Endothelial cell of umbilical vein (primary cell): ENCODE results near the gene DHTKD1. TPM values are rescaled to one million over a fixed set of nuclear protein-coding genes. Genes with fewer than 3 reads are reported as not detected.

Experiments used
- BruUV-seq: library from RNA; stranded (reverse); fragments of 400-500 nt; replicated peaks from 2 replicates; lab custom pipeline; 2021; lab: Mats Ljungman, UMichigan
- CTCF ChIA-PET: fragments of 300-600, 350-600 bp; sonication (Branson Sonifier 250); formaldehyde crosslinking; loops from one replicate; lab custom pipeline; 2021; ENCODE audit warnings: antibody characterized with exemption, inconsistent platforms; lab: Charles Lee
- POLR2A ChIA-PET: fragments of 300-600, 350-600 bp; sonication (Branson Sonifier 250); formaldehyde crosslinking; loops from one replicate; lab custom pipeline; 2021; ENCODE audit warnings: antibody characterized with exemption, inconsistent platforms; lab: Charles Lee
- DNase-seq: peaks from one replicate; pipeline ENCODE4 v3.0.0-alpha.2; 2011; ENCODE audit warnings: low read depth, low spot score
- FAIRE-seq: peaks from 2 replicates; lab custom pipeline; 2011; peaks lifted over from hg19 to GRCh38; lab: Jason Lieb, UNC
- H2AFZ ChIP-seq: 2 replicates; pipeline ENCODE4 v1.6.0; 2012; ENCODE audit warnings: low read depth, low read length, control low read depth, inconsistent platforms
- H3K27ac ChIP-seq: 2 replicates; pipeline ENCODE4 v1.5.1; 2011; ENCODE audit warnings: low read depth, mild to moderate bottlenecking, control low read depth, low read length, moderate library complexity; ENCODE audit not compliant: insufficient read depth
- H3K27me3 ChIP-seq, 2 experiments: 2 replicates each; pipeline versions ENCODE4 v1.6.0 to v1.6.1; 2011; ENCODE audit warnings: low read length in 2 of 2, mixed read lengths in 1 of 2; ENCODE audit not compliant: control insufficient read depth in 2 of 2, insufficient read depth in 2 of 2
- H3K36me3 ChIP-seq, 2 experiments: 2 replicates in 1 of 2; 3 replicates in 1 of 2; pipeline ENCODE4 v1.5.1; 2011; ENCODE audit warnings: low read length in 2 of 2, mild to moderate bottlenecking in 1 of 2, moderate library complexity in 1 of 2; ENCODE audit not compliant: control insufficient read depth in 2 of 2, insufficient read depth in 2 of 2; ENCODE audit errors: extremely low read depth in 1 of 2
- H3K4me1 ChIP-seq: 3 replicates; pipeline ENCODE4 v1.5.1; 2011; ENCODE audit warnings: mild to moderate bottlenecking, low read length; ENCODE audit not compliant: control insufficient read depth, insufficient read depth; ENCODE audit errors: extremely low read depth
- H3K4me2 ChIP-seq: 2 replicates; pipeline ENCODE4 v1.6.1; 2011; ENCODE audit warnings: low read length, control low read depth, mixed read lengths; ENCODE audit not compliant: insufficient read depth
- H3K4me3 ChIP-seq, 3 experiments: fragments of 200-600 bp in 1 of 3; sonication (generic), shearing (Covaris generic) in 1 of 3; replicated peaks in 1 of 3; 2 replicates each; pipeline ENCODE4 v1.5.1; 2011 to 2016; ENCODE audit warnings: control low read depth in 3 of 3, low read length in 3 of 3, mild to moderate bottlenecking in 2 of 3, inconsistent platforms in 1 of 3, low read depth in 1 of 3, moderate library complexity in 1 of 3; ENCODE audit not compliant: insufficient read depth in 1 of 3
- H3K79me2 ChIP-seq: 2 replicates; pipeline ENCODE4 v1.6.0; 2012; ENCODE audit warnings: low read length, inconsistent platforms; ENCODE audit not compliant: control insufficient read depth, insufficient read depth
- H3K9ac ChIP-seq: replicated peaks from 2 replicates; pipeline ENCODE3; 2011; ENCODE audit warnings: low read length, control low read depth; ENCODE audit not compliant: insufficient read depth; ENCODE audit errors: extremely low read depth
- H3K9me1 ChIP-seq: replicated peaks from 3 replicates; pipeline ENCODE4 v1.6.0; 2011; ENCODE audit warnings: mild to moderate bottlenecking, low read length; ENCODE audit not compliant: control insufficient read depth, insufficient read depth; ENCODE audit errors: extremely low read depth
- H3K9me3 ChIP-seq: replicated peaks from 2 replicates; pipeline ENCODE4 v1.5.1; 2012; ENCODE audit warnings: low read length, inconsistent platforms; ENCODE audit not compliant: control insufficient read depth, insufficient read depth
- H4K20me1 ChIP-seq: replicated peaks from 2 replicates; pipeline ENCODE3; 2011; ENCODE audit warnings: mild to moderate bottlenecking, low read length; ENCODE audit not compliant: control insufficient read depth, insufficient read depth; ENCODE audit errors: extremely low read depth
- CTCF ChIP-seq, 2 donors: IDR thresholded peaks; 1 replicate in 1 of 2; 2 replicates in 1 of 2; pipeline ENCODE4 v1.5.1; 2011; ENCODE audit warnings: low read length in 2 of 2, mild to moderate bottlenecking in 2 of 2, moderate library complexity in 2 of 2, control low read depth in 1 of 2, inconsistent platforms in 1 of 2, low read depth in 1 of 2; ENCODE audit not compliant: insufficient read depth in 1 of 2; ENCODE audit errors: extremely low read depth in 1 of 2
- EZH2 ChIP-seq: IDR thresholded peaks from 2 replicates; pipeline ENCODE4 v1.6.1; 2012; ENCODE audit warnings: borderline replicate concordance, low read depth, mild to moderate bottlenecking, moderate library complexity, low read length, inconsistent platforms; ENCODE audit not compliant: severe bottlenecking
- FOS ChIP-seq: IDR thresholded peaks from 2 replicates; pipeline ENCODE4 v1.6.1; 2011; ENCODE audit warnings: mild to moderate bottlenecking, low read length, moderate library complexity, borderline replicate concordance; ENCODE audit not compliant: insufficient read depth
- GATA2 ChIP-seq: IDR thresholded peaks from 2 replicates; pipeline ENCODE4 v1.7.0; 2011; ENCODE audit warnings: low read depth, mild to moderate bottlenecking, moderate library complexity, mixed read lengths, low read length; ENCODE audit not compliant: insufficient read length, insufficient read depth
- JUN ChIP-seq: IDR thresholded peaks from 2 replicates; pipeline ENCODE4 v1.6.1; 2011; ENCODE audit warnings: borderline replicate concordance, low read depth; ENCODE audit not compliant: insufficient read length, insufficient read depth
- MAX ChIP-seq: IDR thresholded peaks from 2 replicates; pipeline ENCODE4 v1.6.1; 2011; ENCODE audit not compliant: insufficient read depth, insufficient read length
- MYC ChIP-seq: IDR thresholded peaks from one replicate; pipeline ENCODE4 v1.6.1; 2011; ENCODE audit warnings: mild to moderate bottlenecking, low read depth, low read length
- POLR2A ChIP-seq: IDR thresholded peaks from 2 replicates; pipeline ENCODE4 v1.6.1; 2012; ENCODE audit warnings: low read depth, mild to moderate bottlenecking, control low read depth, low read length
- POLR2AphosphoS5 ChIP-seq: IDR thresholded peaks from 2 replicates; pipeline ENCODE4 v1.6.1; 2012; ENCODE audit warnings: low read depth, mild to moderate bottlenecking, control low read depth, low read length, moderate library complexity; ENCODE audit not compliant: insufficient read depth
- dilution Hi-C: fragments of 300-500 bp; cut with MboI; formaldehyde crosslinking; loops from one replicate; pipeline ENCODE4 v1.15.0; 2019; ENCODE audit warnings: low sequenced_read_pairs; ENCODE audit not compliant: extremely low pct_ligation_motif_present
- intact Hi-C: fragments of 100-400 bp; cut with micrococcal nuclease; formaldehyde crosslinking; loops from one replicate; pipeline ENCODE4 v1.10.0; 2022
- polyA plus RNA-seq, 4 experiments: library from polyadenylated mRNA; depleted of rRNA in 3 of 4; stranded (reverse) in 3 of 4; unstranded in 1 of 4; fragments of >200 nt; gene quantifications; 2 replicates each; pipeline versions ENCODE4 v1.2.1 to v1.2.3, GENCODE V29; 2011 to 2012; ENCODE audit warnings: missing spikeins in 1 of 4
- total RNA-seq: library from RNA; stranded (reverse); gene quantifications from 2 replicates; pipeline ENCODE4 v1.2.3, GENCODE V29; 2021

Gene DHTKD1
- total and polyA plus RNA-seq, 2 donors (not counting 3 experiments of a cell fraction or from before 2014, with no cell fraction given), result 15.3 to 22.9 TPM

GRCh38 chr10:12045596-12045995, 23.2 kb upstream of the DHTKD1 start:
- Histone ChIP-seq H3K27ac (no peak overlapping the region), H3K9me3 (no peaks in the 10 kb centered on the region), H3K36me3 (no peaks in the 10 kb centered on the region), H3K4me3 (no peak overlapping the region), H4K20me1 (no peaks in the 10 kb centered on the region), H2AFZ (no peak overlapping the region), H3K79me2 (peaks cover 20% of the 10 kb centered on the region), H3K27me3 (peaks cover 3% of the 10 kb centered on the region in 2 experiments), H3K4me2 (no peak overlapping the region), H3K9ac (no peak overlapping the region), H3K9me1 (no peaks in the 10 kb centered on the region), H3K4me1 (peaks cover 5% of the 10 kb centered on the region)
- dilution Hi-C loops, result no loop called here
- FAIRE-seq, result no peak
- intact Hi-C loops, result no loop called here
- ChIA-PET CTCF (interaction anchor here (1.1 kb wide), 1 partner anchor 23 kb away, joined by 4 read pairs; the partner anchor contains the start of gene DHTKD1), POLR2A (no interaction called here)
- DNase-seq, result no peak
- BruUV-seq, result no TSS peak
- TF ChIP-seq JUN (no peak), CTCF (IDR thresholded peaks at IDR 0.05; ENCODE audit: extremely low read depth in 1 of 2, insufficient read depth in 1 of 2, low read depth in 1 of 2, low read length in 2 of 2) (no peak), FOS (no peak), EZH2 (no peak), POLR2A (no peak), POLR2AphosphoS5 (no peak), MYC (no peak), MAX (no peak), GATA2 (no peak)
